Posterior vena cava (tissue), 2 donors: ENCODE data around the gene DMWD. TPM values are rescaled to one million over a fixed set of nuclear protein-coding genes. Genes with fewer than 3 reads are reported as not detected.
"Not testable (repeated sequence)": the region's sequence is repeated elsewhere in the genome, so short reads cannot be mapped to it uniquely, and the experiment has no call there.

ENCODE experiments used
- DNase-seq: peaks from one replicate; pipeline ENCODE4 v3.0.0-alpha.2; 2020; ENCODE audit warnings: low spot score
- intact Hi-C, 2 donors: fragments of 100-400 bp; cut with DNase I; formaldehyde crosslinking; loops; one replicate each; pipeline versions ENCODE4 v1.14.1 to v1.14.2; 2022 to 2023
- total RNA-seq, 2 donors: library from RNA; stranded (reverse); fragmentation: NEBNext Ultra II Directional; extraction: Animal tissue kit (Norgen Biotek cat#: 25700); gene quantifications; one replicate each; pipeline ENCODE4 v1.2.1, GENCODE V29; 2021
- donor health status: DM: yes; HTN: yes; CAD: no.
- donor health status: DM: yes; HTN: yes; CAD: no.

The DMWD gene
- total RNA-seq, 2 donors from 2014 or later, result 50.9 to 61.1 TPM

DNA sequence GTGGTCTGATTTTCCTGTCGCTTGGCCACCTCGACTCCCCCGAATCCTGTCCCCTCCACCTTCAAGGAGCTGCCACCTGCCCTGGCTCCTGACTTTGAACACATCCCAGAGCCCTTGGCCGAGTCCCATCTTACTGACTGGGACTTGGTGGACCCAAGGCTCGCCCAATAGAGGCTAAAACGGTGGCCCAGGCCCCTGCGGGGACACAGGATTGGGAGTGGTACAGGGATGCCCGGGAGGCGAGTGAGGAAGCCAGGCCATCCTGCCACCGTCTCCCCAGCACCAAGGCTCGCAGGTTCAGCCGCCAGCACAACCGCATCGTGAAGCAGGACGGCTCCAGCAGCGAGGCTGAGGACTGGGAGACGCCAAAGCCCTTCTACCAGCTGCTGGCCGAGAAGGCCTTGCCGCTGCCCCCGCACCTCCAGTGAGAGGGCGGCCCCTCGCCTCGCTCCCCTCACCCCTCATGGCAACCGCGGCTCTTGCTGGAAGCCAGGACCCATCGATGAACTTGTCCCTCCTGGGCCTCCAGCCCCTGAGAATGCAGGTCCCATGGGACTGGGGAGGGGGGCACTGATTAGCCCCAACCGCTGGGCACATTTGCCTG is 28.9 kb downstream of the DMWD start:
- no peak for DNase-seq
- intact Hi-C loops, result no loop called here

DNA sequence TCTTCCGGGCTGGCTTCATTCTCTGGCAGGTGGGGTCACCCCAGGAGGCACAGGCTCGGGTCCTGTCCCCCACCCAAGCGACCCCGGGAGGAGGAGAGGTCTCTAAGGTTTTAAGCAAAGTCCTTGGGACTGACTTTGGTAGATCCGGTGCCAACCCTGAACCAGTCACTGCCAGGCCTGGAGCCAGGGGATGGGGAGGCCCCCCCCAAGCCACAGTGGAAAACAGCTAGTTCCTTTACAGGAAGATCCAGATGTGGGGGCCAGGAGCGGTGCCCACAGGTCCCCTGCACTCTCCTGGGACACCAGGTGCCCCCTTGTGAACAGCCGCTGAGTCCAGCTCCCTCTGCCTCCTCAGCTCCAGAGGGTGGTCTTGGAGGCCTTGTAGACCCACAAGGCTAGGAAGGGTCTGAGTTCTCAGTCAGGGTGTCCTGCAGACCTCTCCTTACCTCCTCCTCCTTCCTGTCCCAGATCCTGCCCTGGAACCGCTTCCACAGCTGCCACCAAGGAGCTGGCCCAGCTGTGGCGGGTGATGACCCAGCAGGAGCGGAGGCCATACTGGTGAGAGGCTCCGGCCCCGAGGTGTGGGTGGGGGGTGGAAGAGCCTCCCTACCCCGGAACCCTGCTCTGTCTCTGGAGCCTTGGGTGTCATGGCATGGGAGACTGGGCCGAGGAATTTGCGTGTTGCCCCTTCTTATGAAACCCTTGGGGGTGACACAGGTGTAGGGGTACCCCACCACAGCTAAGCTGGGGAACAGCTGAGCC is 29.6 kb downstream of the DMWD start:
- intact Hi-C loops, result no loop called here
- no peak for DNase-seq

GRCh38 chr19:45761714-45762113 is 30.9 kb downstream of the DMWD start:
- intact Hi-C loops, result no loop called here
- no peak for DNase-seq

DNA sequence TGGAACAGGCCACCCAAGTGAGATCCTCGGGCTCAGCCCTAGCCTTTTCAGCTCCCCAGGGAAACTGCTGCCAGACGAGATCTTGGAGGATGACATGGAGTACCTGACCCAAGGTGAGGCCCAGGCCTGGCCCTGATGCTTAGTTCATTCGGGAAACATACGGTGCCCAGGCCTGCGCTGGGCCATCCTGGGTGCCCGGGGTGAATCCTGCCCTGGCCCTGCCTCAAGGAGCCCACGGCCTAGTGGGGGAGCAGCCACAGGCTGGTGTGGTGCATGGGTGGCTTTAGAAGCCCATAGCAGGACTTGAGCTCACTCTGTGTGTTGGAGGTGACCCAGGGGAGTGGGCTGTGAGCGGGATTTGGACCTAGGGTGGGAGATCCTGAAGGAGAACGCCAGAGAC is 33.7 kb downstream of the DMWD start:
- DNase-seq, result peak; percentile 62
- intact Hi-C loops, result no loop called here

DNA sequence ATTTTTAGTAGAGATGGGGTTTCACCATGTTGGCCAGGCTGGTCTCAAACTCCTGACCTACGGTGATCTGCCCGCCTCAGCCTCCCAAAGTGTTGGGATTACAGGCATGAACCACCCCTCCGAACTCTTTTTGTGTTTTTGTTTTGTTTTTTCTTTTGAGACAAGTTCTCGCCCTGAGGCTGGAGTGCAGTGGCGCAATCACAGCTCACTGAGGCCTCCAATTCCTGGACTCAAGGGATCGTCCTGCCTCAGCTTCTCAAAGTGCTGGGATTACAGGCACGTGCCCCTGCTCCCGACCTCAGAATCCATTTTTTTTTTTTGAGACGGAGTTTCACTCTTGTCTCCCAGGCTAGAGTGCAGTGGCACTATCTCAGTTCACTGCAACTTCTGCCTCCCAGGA is 35.0 kb downstream of the DMWD start:
- DNase-seq, result no peak
- intact Hi-C loops, result no loop called here

- intact Hi-C loops, result no loop called here
- peak; percentile 62 for DNase-seq
These were observed 38.3 kb downstream of the DMWD start for GRCh38 chr19:45754323-45754722.

GRCh38 chr19:45753548-45753947 is 39.1 kb downstream of the DMWD start:
- intact Hi-C loops, result no loop called here

GRCh38 chr19:45752639-45753038 is 40.0 kb downstream of the DMWD start:
- intact Hi-C loops, result no loop called here

More at GRCh38 chr19:45753548-45753947, 39.1 kb downstream of the DMWD start:
- DNase-seq, result no peak

DNA sequence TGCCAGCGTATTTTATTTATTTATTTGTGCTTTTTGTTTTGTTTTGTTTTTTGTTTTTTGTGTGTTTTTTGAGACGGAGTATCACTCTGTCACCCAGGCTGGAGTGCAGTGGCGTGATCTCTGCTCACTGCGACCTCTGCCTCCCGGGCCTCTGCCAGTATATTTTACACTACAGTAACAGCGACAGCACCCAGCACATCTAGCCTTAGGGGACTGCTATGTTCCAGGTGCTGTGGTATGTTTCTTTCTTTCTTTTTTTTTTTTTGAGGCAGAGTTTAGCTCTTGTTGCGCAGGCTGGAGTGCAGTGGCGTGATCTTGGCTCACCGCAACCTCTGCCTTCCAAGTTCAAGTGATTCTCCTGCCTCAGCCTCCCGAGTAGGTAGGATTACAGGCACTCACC is 41.2 kb downstream of the DMWD start:
- intact Hi-C loops, DNase-seq: not testable (repeated sequence)

More at GRCh38 chr19:45752639-45753038, 40.0 kb downstream of the DMWD start:
- peak; percentile 67 for DNase-seq

DNA sequence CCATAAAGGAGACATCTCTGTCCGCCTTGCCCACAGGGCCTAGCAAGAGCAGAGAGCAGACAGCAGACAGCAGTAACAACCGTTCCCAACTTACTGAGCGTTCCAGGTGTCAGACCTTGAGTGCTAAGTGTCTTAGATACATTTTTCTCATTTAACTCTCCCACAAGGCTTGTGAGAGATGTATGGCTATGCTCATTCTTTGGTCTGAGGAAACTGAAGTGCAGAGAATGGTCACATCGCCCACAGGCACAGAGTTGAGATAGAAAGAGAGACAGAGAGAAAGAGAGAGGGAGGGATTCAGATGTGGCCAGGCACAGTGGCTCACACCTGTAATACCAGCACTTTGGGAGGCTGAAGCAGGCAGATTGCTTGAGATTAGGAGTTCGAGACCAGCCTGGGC is 45.1 kb downstream of the DMWD start:
- no peak for DNase-seq
- intact Hi-C loops, result no loop called here

- no peak for DNase-seq
- intact Hi-C loops, result no loop called here
These were observed 45.8 kb downstream of the DMWD start for GRCh38 chr19:45746866-45747265.

DNA sequence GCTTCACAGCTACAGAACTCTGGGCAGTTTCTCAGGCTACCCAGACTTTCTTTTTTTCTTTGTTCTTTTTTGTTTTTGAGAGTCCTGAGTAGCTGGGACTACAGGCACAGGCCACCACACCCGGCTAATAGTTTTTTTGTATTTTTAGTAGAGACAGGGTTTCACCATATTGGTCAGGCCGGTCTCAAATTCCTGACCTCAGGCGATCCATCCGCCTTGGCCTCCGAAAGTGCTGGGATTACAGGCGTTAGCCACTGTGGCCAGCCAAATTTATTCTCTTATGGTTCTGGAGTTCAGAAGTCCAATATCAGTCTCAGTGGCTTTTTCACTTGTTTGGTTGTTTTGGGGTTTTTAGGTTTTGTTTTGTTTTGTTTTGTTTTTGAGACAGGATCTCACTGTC is 47.0 kb downstream of the DMWD start:
- intact Hi-C loops, result no loop called here
- DNase-seq, result no peak

DNA sequence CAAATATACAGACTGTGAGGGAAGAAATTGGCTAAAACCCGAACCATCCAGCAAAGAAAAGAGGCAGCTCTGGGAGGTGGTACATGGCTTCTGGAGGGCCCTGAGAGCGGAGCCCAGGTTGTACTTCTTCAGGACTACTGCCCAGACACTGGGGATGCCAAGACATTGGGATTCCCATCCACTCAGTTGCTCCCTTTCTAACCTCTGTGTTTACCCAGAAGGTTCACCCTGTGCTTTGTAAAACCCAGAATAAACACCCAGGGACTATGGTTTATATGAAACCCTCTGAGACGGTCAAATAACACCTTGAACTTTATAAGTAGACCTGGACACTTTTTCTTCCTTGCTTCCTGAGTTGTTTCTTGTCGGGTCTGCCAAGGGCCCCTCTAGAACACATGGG is 49.7 kb downstream of the DMWD start:
- intact Hi-C loops, result no loop called here
- DNase-seq, result no peak

- intact Hi-C loops, result no loop called here
- DNase-seq, result no peak
These were observed 52.9 kb downstream of the DMWD start for GRCh38 chr19:45739498-45740439.

DNA sequence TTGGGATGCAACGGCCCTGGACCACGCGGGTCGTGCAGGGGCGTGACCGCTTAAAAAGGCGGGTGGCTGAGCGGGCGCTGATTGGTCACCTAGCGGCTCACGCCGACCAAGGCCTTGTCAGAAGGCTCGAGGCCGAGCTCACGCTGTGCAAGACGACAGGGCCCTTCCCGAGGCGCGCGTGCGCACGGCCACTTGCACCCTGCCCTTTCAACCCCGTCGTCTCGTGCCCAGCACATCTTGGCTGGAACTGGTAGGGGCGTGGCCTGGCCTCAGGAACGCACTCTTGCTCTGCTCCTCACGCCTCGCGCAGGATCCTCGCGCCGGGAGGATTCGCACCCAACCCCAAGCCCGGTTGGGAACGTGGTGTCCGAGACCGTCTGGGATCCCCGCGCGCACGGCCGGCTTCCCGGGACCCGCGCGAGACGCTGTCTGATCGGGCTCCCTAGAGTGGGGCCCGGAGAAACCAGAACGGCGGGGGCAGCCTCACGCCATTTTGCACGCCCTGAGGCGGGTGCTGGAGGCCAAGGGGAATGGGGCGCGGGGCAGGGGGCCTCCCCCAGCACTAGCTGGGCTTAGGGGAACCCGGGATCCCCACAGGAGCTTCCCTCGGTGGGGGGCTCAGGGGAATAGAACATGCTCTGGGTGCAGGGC is 59.4 kb downstream of the DMWD start, which contains the start of gene MEIOSIN:
Gene MEIOSIN, plus strand, starts transcription at position 280 of the 651 bp plus-strand sequence. CDS start 1,938 bp downstream, outside the sequence.
- intact Hi-C loops, result no loop called here
- no peak for DNase-seq
